LNCaP clone FGC (cell line): ENCODE results near the gene CHSY3.

Experiments used
- DNase-seq: peaks from one replicate; pipeline ENCODE4 v3.0.0-alpha.2; 2011; ENCODE audit warnings: low read depth
- H3K4me3 ChIP-seq: 2 replicates; pipeline ENCODE4 v1.5.1; 2011; ENCODE audit warnings: mild to moderate bottlenecking, low read depth, low read length, control low read depth
- CTCF ChIP-seq: IDR thresholded peaks from 2 replicates; pipeline ENCODE4 v1.5.1; 2012; ENCODE audit warnings: mild to moderate bottlenecking; ENCODE audit not compliant: control insufficient read depth, insufficient read depth; ENCODE audit errors: extremely low read depth

The CHSY3 gene

GRCh38 chr5:130055572-130055971, 151.3 kb downstream of the CHSY3 start:
- no peak overlapping the region for H3K4me3 ChIP-seq
- DNase-seq = no peak
- no peak for TF ChIP-seq CTCF

GRCh38 chr5:130061746-130062145, 157.5 kb downstream of the CHSY3 start:
- TF ChIP-seq CTCF = no peak

GRCh38 chr5:130063603-130064002, 159.3 kb downstream of the CHSY3 start:
- DNase-seq = no peak
- TF ChIP-seq CTCF = no peak
- no peak overlapping the region for H3K4me3 ChIP-seq

More at GRCh38 chr5:130061746-130062145, 157.5 kb downstream of the CHSY3 start:
- no peak overlapping the region for H3K4me3 ChIP-seq
- DNase-seq = no peak

- no peak for TF ChIP-seq CTCF
- no peak overlapping the region for H3K4me3 ChIP-seq
- DNase-seq = no peak
Measured at GRCh38 chr5:130064484-130064883, 160.2 kb downstream of the CHSY3 start.

- peak; percentile 46 for DNase-seq
- H3K4me3 ChIP-seq = no peak overlapping the region
- no peak for TF ChIP-seq CTCF
Measured at GRCh38 chr5:130065617-130066016, 161.4 kb downstream of the CHSY3 start.

GRCh38 chr5:130066644-130067043, 162.4 kb downstream of the CHSY3 start:
- no peak for TF ChIP-seq CTCF
- no peak for DNase-seq
- no peak overlapping the region for H3K4me3 ChIP-seq

- no peak overlapping the region for H3K4me3 ChIP-seq
- no peak for TF ChIP-seq CTCF
Measured at GRCh38 chr5:130067364-130067763, 163.1 kb downstream of the CHSY3 start.

More at GRCh38 chr5:130067364-130067763, 163.1 kb downstream of the CHSY3 start:
- DNase-seq = no peak
